ENCODE measurements around the gene MYL6B.
A peak's percentile ranks its signal among the peaks of the same experiment; 100 is the strongest.

DNA sequence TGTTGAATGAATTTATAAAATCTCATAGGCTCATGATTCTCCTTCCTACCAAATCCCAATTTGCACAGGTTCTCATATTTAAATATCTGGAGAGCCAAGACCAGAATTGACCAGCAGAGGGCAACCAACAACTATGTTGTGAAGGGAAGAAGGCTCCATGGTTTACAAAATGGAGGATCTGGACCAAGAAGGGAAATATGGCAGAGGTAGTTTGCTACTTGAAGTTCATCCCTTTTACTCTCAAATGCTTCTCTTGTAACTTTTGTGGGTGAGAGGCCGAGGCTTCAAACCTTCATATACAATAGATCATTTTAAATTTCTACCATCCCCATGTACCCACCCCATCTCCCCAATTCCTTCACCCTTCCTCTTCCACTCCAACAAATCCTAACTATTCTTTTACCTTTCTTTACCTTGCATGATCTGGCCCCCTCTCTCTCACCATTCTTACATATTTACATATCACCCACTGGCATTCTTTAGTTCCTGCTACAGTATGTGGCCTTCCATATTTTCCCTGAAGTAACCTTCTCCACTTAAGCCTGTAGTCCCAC, 40.7 kb downstream of the MYL6B start:
- TF ChIP-seq, protein P1, sequence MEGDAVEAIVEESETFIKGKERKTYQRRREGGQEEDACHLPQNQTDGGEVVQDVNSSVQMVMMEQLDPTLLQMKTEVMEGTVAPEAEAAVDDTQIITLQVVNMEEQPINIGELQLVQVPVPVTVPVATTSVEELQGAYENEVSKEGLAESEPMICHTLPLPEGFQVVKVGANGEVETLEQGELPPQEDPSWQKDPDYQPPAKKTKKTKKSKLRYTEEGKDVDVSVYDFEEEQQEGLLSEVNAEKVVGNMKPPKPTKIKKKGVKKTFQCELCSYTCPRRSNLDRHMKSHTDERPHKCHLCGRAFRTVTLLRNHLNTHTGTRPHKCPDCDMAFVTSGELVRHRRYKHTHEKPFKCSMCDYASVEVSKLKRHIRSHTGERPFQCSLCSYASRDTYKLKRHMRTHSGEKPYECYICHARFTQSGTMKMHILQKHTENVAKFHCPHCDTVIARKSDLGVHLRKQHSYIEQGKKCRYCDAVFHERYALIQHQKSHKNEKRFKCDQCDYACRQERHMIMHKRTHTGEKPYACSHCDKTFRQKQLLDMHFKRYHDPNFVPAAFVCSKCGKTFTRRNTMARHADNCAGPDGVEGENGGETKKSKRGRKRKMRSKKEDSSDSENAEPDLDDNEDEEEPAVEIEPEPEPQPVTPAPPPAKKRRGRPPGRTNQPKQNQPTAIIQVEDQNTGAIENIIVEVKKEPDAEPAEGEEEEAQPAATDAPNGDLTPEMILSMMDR (IDR thresholded peaks at IDR 0.05; ENCODE audit: low read depth, low read length), result peak; percentile 84
- TF ChIP-seq POLR2A (IDR thresholded peaks at IDR 0.05; ENCODE audit: extremely low read depth, insufficient read length), result no peak
- TF ChIP-seq, protein P2, sequence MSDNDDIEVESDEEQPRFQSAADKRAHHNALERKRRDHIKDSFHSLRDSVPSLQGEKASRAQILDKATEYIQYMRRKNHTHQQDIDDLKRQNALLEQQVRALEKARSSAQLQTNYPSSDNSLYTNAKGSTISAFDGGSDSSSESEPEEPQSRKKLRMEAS (IDR thresholded peaks at IDR 0.05; ENCODE audit: low read depth, low read length), result no peak

Data from NB4 (cell line).